Measurements from ENCODE around the gene GRIA2. TPM values are rescaled to one million over a fixed set of nuclear protein-coding genes. Genes with fewer than 3 reads are reported as not detected.
"Not testable (repeated sequence)": the region's sequence is repeated elsewhere in the genome, so short reads cannot be mapped to it uniquely, and the experiment has no call there.

The GRIA2 gene
- total RNA-seq: not detected
- long read RNA-seq: 0 reads

GRCh38 chr4:157220371-157220881 lies at the start of gene GRIA2:
Gene GRIA2, plus strand, starts transcription at chr4:157220728. Its CDS starts 315 bp downstream, at chr4:157221043.
- no peak for DNase-seq (ENCODE audit: low spot score)

GRCh38 chr4:157172011-157172410 lies 48.5 kb upstream of the GRIA2 start:
- DNase-seq (ENCODE audit: low spot score): no peak

- DNase-seq (ENCODE audit: low spot score): not testable (repeated sequence)
These were observed 40.3 kb upstream of the GRIA2 start for GRCh38 chr4:157180268-157180667.

GRCh38 chr4:157184300-157184699 lies 36.2 kb upstream of the GRIA2 start:
- no peak for DNase-seq (ENCODE audit: low spot score)

- no peak for DNase-seq (ENCODE audit: low spot score)
These were observed 35.2 kb upstream of the GRIA2 start for GRCh38 chr4:157185363-157185762.

- DNase-seq (ENCODE audit: low spot score): no peak
These were observed 25.2 kb upstream of the GRIA2 start for GRCh38 chr4:157195374-157195773.

GRCh38 chr4:157196046-157196445 lies 24.5 kb upstream of the GRIA2 start:
- DNase-seq (ENCODE audit: low spot score): no peak

- DNase-seq (ENCODE audit: low spot score): no peak
These were observed 15.8 kb upstream of the GRIA2 start for GRCh38 chr4:157204634-157205244.

GRCh38 chr4:157217708-157218107 lies 2.8 kb upstream of the GRIA2 start:
- no peak for DNase-seq (ENCODE audit: low spot score)

GRCh38 chr4:157219711-157220370 lies 687 bp upstream of the GRIA2 start:
- no peak for DNase-seq (ENCODE audit: low spot score)

GRCh38 chr4:157221426-157221894 lies 932 bp downstream of the GRIA2 start:
- no peak for DNase-seq (ENCODE audit: low spot score)

- no peak for DNase-seq (ENCODE audit: low spot score)
These were observed 1.6 kb downstream of the GRIA2 start for GRCh38 chr4:157221895-157222770.

- DNase-seq (ENCODE audit: low spot score): no peak
These were observed 2.2 kb downstream of the GRIA2 start for GRCh38 chr4:157222771-157223160.

GRCh38 chr4:157223456-157223855 lies 2.9 kb downstream of the GRIA2 start:
- no peak for DNase-seq (ENCODE audit: low spot score)

GRCh38 chr4:157225096-157225495 lies 4.6 kb downstream of the GRIA2 start:
- no peak for DNase-seq (ENCODE audit: low spot score)

GRCh38 chr4:157226035-157226434 lies 5.5 kb downstream of the GRIA2 start:
- no peak for DNase-seq (ENCODE audit: low spot score)

GRCh38 chr4:157226601-157227000 lies 6.1 kb downstream of the GRIA2 start:
- no peak for DNase-seq (ENCODE audit: low spot score)

- no peak for DNase-seq (ENCODE audit: low spot score)
These were observed 11.0 kb downstream of the GRIA2 start for GRCh38 chr4:157231525-157231924.

GRCh38 chr4:157242871-157243270 lies 22.3 kb downstream of the GRIA2 start:
- no peak for DNase-seq (ENCODE audit: low spot score)

GRCh38 chr4:157244348-157244747 lies 23.8 kb downstream of the GRIA2 start:
- no peak for DNase-seq (ENCODE audit: low spot score)

- DNase-seq (ENCODE audit: low spot score): no peak
These were observed 24.8 kb downstream of the GRIA2 start for GRCh38 chr4:157245351-157245750.

GRCh38 chr4:157246964-157247363 lies 26.4 kb downstream of the GRIA2 start:
- DNase-seq (ENCODE audit: low spot score): no peak
